ENCODE measurements around the gene RBM23. TPM values are rescaled to one million over a fixed set of nuclear protein-coding genes. Genes with fewer than 3 reads are reported as not detected.

The RBM23 gene
- polyA plus RNA-seq, 3 donors: 20.1 to 36.9 (median 34.6) TPM

DNA sequence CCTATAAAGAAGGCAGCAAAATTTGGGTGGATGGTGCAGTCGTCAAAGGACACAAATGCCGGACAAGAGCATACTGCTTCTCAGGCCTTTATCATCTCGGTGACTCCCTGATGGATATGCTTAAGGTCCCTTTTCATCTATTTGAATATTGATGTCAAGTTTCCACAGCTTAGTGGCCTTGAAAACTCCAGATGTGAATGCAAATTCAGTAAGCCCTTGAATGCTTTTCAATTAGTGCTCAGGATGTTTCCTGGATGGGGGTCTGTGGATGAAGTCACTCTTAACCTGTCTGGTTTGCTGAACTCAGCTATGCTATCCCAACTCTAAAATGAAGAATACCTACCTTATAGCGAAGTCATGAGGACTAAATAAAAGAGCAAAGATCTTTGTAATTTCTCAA is 25.2 kb downstream of the RBM23 start:
- H3K27ac ChIP-seq (ENCODE audit: low read depth, low read length): no peak overlapping the region
- 88 to 97% (median 96%) methylated on average over 4 of the region's 4 CpGs for WGBS, 3 donors

- H3K27ac ChIP-seq (ENCODE audit: low read depth, low read length): no peak overlapping the region
- 72 to 86% (median 79%) methylated on average over 7 of the region's 7 CpGs for WGBS, 3 donors
Observed at GRCh38 chr14:22892488-22892887, 26.5 kb downstream of the RBM23 start.

DNA sequence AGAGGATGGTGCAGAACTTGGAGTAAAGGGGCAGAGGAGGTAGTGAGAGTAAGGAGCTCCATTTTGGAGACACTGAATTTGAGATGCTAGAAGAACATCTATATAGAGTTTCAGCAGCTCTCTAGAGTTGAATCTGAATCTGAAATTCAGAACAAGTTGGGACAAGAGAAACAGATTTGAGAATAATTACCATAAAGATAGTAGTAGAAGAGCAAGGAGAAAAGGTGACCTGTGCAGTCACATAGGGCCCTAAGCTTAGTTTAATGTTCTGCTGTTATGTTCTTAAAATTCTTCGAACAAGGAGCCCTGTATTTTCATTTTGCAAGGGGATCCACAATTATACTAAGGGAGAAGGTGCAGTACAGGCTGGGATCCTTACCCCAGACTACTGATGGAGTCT is 28.5 kb downstream of the RBM23 start:
- no peak overlapping the region for H3K27ac ChIP-seq (ENCODE audit: low read depth, low read length)
- WGBS, 3 donors: 87 to 94% (median 91%) methylated on average over 1 of the region's 1 CpG

DNA sequence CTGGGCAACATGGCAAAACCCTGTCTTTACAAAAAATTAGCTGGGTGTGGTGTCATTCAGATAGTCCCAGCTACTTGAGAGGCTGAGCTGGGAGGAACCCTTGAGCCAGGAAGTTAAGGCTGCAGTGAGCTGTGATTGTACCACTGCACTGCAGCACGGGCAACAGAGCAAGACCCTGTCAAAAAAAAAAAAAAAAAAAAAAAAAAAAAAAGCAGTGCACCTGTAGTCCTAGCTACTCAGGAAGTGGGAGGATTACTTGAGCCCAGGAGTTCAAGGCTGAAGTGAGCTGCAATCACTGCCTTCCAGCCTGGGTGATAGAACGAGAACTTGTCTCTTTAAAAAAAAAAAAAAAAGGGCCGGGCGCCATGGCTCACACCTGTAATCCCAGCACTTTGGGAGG is 30.3 kb downstream of the RBM23 start:
- WGBS, 3 donors: 75 to 94% (median 89%) methylated on average over 3 to 4 of the region's 4 CpGs
- H3K27ac ChIP-seq (ENCODE audit: low read depth, low read length): no peak overlapping the region

- WGBS, 3 donors: 69 to 80% (median 76%) methylated on average over 5 of the region's 5 CpGs
- H3K27ac ChIP-seq (ENCODE audit: low read depth, low read length): no peak overlapping the region
Observed at GRCh38 chr14:22887990-22888378, 31.0 kb downstream of the RBM23 start.

DNA sequence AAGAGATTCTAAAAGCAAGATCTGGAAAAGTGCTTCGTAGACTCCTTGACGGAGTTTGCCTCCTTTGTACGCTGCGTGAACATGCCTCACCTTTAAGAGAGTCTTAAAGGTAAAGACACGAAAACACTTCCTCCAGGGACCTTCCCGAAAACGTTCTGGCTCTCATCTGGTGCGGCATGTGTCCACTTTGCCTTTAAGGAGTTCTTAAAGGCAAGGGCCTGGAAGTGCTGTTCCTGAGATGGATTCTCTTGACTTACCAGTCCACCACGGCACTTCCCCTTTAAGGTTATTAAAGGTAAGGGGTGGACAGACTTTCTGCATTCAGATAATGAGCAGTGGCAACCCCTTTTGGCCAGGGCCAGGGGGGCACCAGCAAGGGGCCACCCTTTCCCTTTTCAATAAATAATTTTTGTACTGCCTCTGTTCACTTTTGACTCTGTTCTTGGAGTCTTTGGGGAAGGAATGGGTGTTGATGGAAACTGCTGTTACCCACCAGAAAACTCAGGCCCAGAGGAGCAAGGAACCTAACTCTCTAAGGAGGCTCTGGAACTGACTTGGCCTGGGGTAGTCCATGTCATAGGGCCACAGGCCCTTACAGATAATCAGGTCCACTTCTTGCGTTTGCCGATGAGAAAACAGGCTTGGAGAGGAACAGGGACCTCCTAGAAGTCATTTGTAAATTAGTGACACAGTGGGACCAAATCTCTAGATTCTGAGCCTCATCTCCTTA is 31.5 kb downstream of the RBM23 start:
- 18 to 29% (median 27%) methylated on average over 11 of the region's 11 CpGs for WGBS, 3 donors
- H3K27ac ChIP-seq (ENCODE audit: low read depth, low read length): no peak overlapping the region

DNA sequence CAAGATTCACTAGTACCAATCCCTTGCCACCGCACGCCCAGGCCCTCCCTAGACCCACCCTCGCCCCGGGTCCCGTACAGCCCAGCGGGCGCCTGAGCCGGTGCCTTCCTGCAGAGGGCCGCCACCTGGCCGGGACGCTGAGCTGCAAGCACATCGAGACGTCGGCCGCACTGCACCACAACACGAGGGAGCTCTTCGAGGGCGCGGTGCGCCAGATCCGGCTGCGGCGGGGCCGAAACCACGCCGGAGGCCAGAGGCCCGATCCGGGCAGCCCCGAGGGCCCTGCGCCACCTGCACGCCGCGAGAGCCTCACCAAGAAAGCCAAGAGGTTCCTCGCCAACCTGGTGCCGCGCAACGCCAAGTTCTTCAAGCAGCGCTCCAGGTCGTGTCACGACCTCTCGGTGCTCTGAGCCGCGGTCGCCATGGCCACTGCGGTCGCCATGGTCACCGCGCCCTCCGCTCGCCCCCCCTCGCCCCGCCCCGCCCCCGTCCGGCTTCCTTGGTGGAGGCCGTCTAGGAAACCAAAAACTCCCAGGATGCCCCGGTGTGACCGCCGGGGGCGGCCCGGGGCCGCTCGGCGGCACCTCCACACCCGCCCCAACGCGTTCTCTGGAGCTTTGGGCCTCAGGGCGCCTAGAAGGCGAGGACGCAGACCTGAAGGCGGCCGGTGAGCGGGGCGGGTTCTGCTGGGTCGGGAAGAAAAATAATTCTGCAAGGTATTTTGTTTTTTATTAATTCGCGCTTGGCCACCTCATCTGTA is 32.3 kb downstream of the RBM23 start:
- WGBS, 3 donors: 3 to 4% (median 3%) methylated on average over 76 to 77 of the region's 77 CpGs
- no peak overlapping the region for H3K27ac ChIP-seq (ENCODE audit: low read depth, low read length)

DNA sequence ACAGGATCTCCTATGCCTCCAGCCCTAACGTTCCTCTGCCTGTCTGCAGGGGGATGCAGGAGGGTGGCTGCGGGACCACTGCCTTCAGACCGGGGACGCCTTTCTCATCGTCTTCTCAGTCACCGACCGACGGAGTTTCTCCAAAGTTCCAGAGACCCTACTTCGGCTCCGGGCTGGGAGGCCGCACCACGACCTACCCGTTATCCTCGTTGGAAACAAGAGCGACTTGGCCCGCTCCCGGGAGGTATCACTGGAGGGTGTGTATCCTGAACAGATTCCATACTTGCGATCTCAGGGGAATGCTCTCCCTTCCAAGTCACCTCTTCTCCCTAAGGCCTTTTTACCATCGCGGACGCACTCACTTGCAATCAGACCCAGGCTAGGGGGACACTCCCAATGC is 33.0 kb downstream of the RBM23 start:
- WGBS, 3 donors: 91 to 95% (median 92%) methylated on average over 21 of the region's 21 CpGs

GRCh38 chr14:22884738-22885523 is 34.0 kb downstream of the RBM23 start:
- WGBS, 3 donors: 86 to 90% (median 88%) methylated on average over 11 of the region's 11 CpGs
- no peak overlapping the region for H3K27ac ChIP-seq (ENCODE audit: low read depth, low read length)

More for the DNA sequence above, 33.0 kb downstream of the RBM23 start:
- H3K27ac ChIP-seq (ENCODE audit: low read depth, low read length): no peak overlapping the region

GRCh38 chr14:22884076-22884737 is 34.7 kb downstream of the RBM23 start:
- H3K27ac ChIP-seq (ENCODE audit: low read depth, low read length): no peak overlapping the region
- WGBS, 3 donors: 87 to 89% (median 87%) methylated on average over 7 of the region's 7 CpGs

- 18 to 49% (median 36%) methylated on average over 15 of the region's 15 CpGs for WGBS, 3 donors
- H3K27ac ChIP-seq (ENCODE audit: low read depth, low read length): no peak within 1 kb of the TSS
Observed at GRCh38 chr14:22883173-22883976, 35.6 kb downstream of the RBM23 start, which contains the start of gene REM2. Gene REM2 (plus strand): TSS chr14:22883222. CDS start chr14:22883288, 66 bp downstream.

GRCh38 chr14:22882529-22883172 is 36.3 kb downstream of the RBM23 start:
- H3K27ac ChIP-seq (ENCODE audit: low read depth, low read length): no peak overlapping the region
- 18 to 35% (median 34%) methylated on average over 6 of the region's 6 CpGs for WGBS, 3 donors

DNA sequence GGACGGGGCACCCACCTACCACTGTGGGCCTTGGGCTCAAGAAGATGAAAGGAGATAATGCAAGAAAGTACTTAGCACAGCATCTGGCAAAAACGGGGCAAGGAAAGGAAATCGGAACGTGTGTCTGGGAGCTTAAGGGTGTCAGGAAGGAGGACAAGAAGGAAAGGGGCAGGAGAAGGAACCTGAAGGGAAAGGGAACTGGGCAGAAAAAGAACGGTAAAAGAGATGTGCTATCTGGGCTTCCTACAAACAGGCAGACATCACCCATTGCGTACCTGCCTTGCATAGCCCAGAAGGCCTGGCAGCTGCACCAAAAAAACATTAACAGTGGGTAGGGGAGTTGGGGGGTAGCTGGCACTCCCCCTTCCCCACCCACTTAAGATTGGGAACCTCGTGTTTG is 36.9 kb downstream of the RBM23 start:
- H3K27ac ChIP-seq (ENCODE audit: low read depth, low read length): no peak overlapping the region
- WGBS, 3 donors: 36 to 51% (median 38%) methylated on average over 7 of the region's 7 CpGs

GRCh38 chr14:22878271-22879246 is 40.4 kb downstream of the RBM23 start:
- 68 to 82% (median 72%) methylated on average over 8 of the region's 8 CpGs for WGBS, 3 donors

DNA sequence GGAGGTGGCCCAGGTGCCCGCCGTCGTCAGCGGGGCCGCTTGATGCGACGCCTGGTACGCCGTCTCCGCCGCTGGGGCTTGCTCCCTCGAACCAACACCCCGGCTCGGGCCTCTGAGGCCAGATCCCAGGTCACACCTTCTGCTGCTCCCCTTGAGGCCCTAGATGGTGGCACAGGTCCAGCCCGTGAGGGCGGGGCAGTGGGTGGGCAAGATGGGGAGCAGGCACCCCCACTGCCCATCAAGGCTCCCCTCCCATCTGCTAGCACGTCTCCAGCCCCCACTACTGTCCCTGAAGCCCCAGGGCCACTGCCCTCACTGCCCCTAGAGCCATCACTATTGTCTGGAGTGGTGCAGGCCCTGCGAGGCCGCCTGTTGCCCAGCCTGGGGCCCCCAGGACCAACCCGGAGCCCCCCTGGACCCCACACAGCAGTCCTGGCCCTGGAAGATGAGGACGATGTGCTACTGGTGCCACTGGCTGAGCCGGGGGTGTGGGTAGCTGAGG is 41.9 kb downstream of the RBM23 start:
- WGBS, 3 donors: 93 to 96% (median 93%) methylated on average over 22 of the region's 22 CpGs
- no peak overlapping the region for H3K27ac ChIP-seq (ENCODE audit: low read depth, low read length)

More at GRCh38 chr14:22878271-22879246, 40.4 kb downstream of the RBM23 start:
- H3K27ac ChIP-seq (ENCODE audit: low read depth, low read length): no peak overlapping the region

DNA sequence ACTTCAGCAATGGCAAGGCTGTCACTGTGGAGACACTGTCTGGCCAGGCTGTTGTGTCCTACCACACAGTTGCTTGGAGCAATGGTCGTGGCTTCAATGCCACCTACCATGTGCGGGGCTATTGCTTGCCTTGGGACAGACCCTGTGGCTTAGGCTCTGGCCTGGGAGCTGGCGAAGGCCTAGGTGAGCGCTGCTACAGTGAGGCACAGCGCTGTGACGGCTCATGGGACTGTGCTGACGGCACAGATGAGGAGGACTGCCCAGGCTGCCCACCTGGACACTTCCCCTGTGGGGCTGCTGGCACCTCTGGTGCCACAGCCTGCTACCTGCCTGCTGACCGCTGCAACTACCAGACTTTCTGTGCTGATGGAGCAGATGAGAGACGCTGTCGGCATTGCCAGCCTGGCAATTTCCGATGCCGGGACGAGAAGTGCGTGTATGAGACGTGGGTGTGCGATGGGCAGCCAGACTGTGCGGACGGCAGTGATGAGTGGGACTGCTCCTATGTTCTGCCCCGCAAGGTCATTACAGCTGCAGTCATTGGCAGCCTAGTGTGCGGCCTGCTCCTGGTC is 43.1 kb downstream of the RBM23 start:
- WGBS, 3 donors: 95 to 97% (median 96%) methylated on average over 20 of the region's 20 CpGs
- H3K27ac ChIP-seq (ENCODE audit: low read depth, low read length): no peak overlapping the region
